ENCODE measurements around the gene KRTAP5-9. TPM values are rescaled to one million over a fixed set of nuclear protein-coding genes. Genes with fewer than 3 reads are reported as not detected.

Gene KRTAP5-9
- total and polyA plus RNA-seq, 9 of the 15 experiments (the other 6 are each of a cell fraction or from before 2014, with no cell fraction given): not detected

DNA sequence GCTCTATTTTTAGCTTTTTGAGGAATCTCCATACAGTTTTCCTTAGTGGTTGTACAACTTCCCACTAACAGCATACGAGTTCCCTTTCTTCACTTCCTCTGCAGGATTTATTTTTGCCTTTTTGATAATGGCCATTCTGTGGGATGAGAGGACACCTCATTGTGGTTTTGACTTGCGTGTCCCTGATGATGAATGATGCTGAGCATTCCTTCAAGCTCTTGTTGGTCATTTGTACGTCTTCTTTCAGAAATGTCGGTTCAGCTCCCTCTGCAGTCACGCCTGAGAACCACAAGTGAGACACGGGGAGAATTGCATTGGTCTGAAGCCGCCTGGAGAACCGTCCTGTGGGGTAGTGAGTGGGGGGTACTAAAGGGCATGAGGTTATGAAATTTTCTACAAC, 15.2 kb downstream of the KRTAP5-9 start:
- H3K27ac ChIP-seq (ENCODE audit: extremely low read depth, low read depth, low read length): no peak overlapping the region
- ATAC-seq: peak; percentile 87
- peak; percentile 84 for FAIRE-seq
- no peaks in the 10 kb centered on the region for H3K79me2 ChIP-seq (ENCODE audit: control insufficient read depth, insufficient read depth, low read length)
- POLR2A ChIA-PET: interaction anchor here (0.8 kb wide), 1 partner anchor 10 kb away, joined by 3 read pairs; no protein-coding TSS in a partner anchor
- H3K4me2 ChIP-seq (ENCODE audit: insufficient read depth, low read length): no peak overlapping the region
- intact Hi-C loops (cut with micrococcal nuclease) (no loop called here), in situ Hi-C loops (cut with MboI) (no loop called here)
- H3K9me3 ChIP-seq (replicated peaks; ENCODE audit: control insufficient read depth, insufficient read depth, low read depth, low read length): no peaks in the 10 kb centered on the region
- no peak overlapping the region for H2AFZ ChIP-seq (ENCODE audit: low read depth, low read length)
- DNase-seq (ENCODE audit: extremely low read depth in 1 of 4, low spot score in 3 of 4): peak; percentile 41 to 65 (median 52)
- CTCF ChIA-PET (ENCODE audit: low intra/inter-chr PET ratio): interaction anchor here (0.7 kb wide), 1 partner anchor 182 kb away, joined by 3 read pairs; no protein-coding TSS in a partner anchor
- H3K9ac ChIP-seq (ENCODE audit: insufficient read depth in 1 of 2, low read depth in 2 of 2, low read length in 2 of 2): no peak overlapping the region
- no peaks in the 10 kb centered on the region for H3K36me3 ChIP-seq (ENCODE audit: control insufficient read depth, insufficient read depth, low read length)
- no peaks in the 10 kb centered on the region for H3K9me1 ChIP-seq (ENCODE audit: control insufficient read depth, insufficient read depth, low read length)
- no peaks in the 10 kb centered on the region for H3K4me1 ChIP-seq (replicated peaks in 1 of 2; ENCODE audit: control insufficient read depth in 2 of 2, insufficient read depth in 2 of 2, low read length in 2 of 2)
- no peaks in the 10 kb centered on the region for H4K20me1 ChIP-seq (replicated peaks; ENCODE audit: control insufficient read depth, insufficient read depth, low read length)
- peaks cover 7 to 26% of the 10 kb centered on the region in 2 experiments; a peak in 4 of 5 replicates for H3K27me3 ChIP-seq (ENCODE audit: control insufficient read depth in 2 of 2, insufficient read depth in 2 of 2, low read length in 2 of 2)
- BruUV-seq (replicated peaks): no TSS peak
- WGBS (ENCODE audit: insufficient coverage, low coverage, missing lambda C conversion rate): under 1% methylated on average over 8 of the region's 8 CpGs
- H3K4me3 ChIP-seq: no peak overlapping the region
- TF ChIP-seq RFX1 (IDR thresholded peaks at IDR 0.05): no peak
- no peak for TF ChIP-seq CLOCK (CRISPR knock-in tag; IDR thresholded peaks at IDR 0.05; ENCODE audit: borderline replicate concordance)
- no peak for TF ChIP-seq DNMT1 (IDR thresholded peaks at IDR 0.05)
- TF ChIP-seq MECOM (CRISPR knock-in tag; IDR thresholded peaks at IDR 0.05): 0 out of 2 replicates have a peak, but pooled peaks have one; percentile 19
- TF ChIP-seq CHD2 (IDR thresholded peaks at IDR 0.05; ENCODE audit: low read depth, low read length): no peak
- TF ChIP-seq MLX (CRISPR knock-in tag; conservative IDR thresholded peaks at IDR 0.05): no peak
- no peak for TF ChIP-seq ELF2 (CRISPR knock-in tag; IDR thresholded peaks at IDR 0.05)
- TF ChIP-seq ZNF282 (CRISPR knock-in tag; IDR thresholded peaks at IDR 0.05): no peak
- TF ChIP-seq SAFB2 (IDR thresholded peaks at IDR 0.05; ENCODE audit: borderline replicate concordance, low read depth, low read length, severe bottlenecking): no peak
- no peak for TF ChIP-seq CHCHD3 (CRISPR knock-in tag; IDR thresholded peaks at IDR 0.05)
- no peak for TF ChIP-seq HNRNPK (IDR thresholded peaks at IDR 0.05; ENCODE audit: low read depth, low read length, poor library complexity, severe bottlenecking)
- TF ChIP-seq GABPB1 (CRISPR knock-in tag; IDR thresholded peaks at IDR 0.05): no peak
- TF ChIP-seq YY1 (IDR thresholded peaks at IDR 0.05; ENCODE audit: borderline replicate concordance in 1 of 3, control insufficient read depth in 1 of 3, extremely low read depth in 1 of 3, insufficient read depth in 3 of 3, insufficient read length in 1 of 3, insufficient replicate concordance in 2 of 3, low read depth in 1 of 3, low read length in 2 of 3): no peak
- no peak for TF ChIP-seq NRF1 (conservative IDR thresholded peaks at IDR 0.05 in 1 of 2, IDR thresholded peaks at IDR 0.05 in 1 of 2)
- TF ChIP-seq HDGF (IDR thresholded peaks at IDR 0.05): no peak
- TF ChIP-seq, protein P1, sequence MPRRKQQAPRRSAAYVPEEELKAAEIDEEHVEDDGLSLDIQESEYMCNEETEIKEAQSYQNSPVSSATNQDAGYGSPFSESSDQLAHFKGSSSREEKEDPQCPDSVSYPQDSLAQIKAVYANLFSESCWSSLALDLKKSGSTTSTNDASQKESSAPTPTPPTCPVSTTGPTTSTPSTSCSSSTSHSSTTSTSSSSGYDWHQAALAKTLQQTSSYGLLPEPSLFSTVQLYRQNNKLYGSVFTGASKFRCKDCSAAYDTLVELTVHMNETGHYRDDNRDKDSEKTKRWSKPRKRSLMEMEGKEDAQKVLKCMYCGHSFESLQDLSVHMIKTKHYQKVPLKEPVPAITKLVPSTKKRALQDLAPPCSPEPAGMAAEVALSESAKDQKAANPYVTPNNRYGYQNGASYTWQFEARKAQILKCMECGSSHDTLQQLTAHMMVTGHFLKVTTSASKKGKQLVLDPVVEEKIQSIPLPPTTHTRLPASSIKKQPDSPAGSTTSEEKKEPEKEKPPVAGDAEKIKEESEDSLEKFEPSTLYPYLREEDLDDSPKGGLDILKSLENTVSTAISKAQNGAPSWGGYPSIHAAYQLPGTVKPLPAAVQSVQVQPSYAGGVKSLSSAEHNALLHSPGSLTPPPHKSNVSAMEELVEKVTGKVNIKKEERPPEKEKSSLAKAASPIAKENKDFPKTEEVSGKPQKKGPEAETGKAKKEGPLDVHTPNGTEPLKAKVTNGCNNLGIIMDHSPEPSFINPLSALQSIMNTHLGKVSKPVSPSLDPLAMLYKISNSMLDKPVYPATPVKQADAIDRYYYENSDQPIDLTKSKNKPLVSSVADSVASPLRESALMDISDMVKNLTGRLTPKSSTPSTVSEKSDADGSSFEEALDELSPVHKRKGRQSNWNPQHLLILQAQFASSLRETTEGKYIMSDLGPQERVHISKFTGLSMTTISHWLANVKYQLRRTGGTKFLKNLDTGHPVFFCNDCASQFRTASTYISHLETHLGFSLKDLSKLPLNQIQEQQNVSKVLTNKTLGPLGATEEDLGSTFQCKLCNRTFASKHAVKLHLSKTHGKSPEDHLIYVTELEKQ (CRISPR knock-in tag; IDR thresholded peaks at IDR 0.05): no peak
